PC-3 (cell line): ENCODE measurements around the gene TWNK.

Source experiments
- CTCF ChIP-seq: fragments of 300-600 bp; sonication (generic); conservative IDR thresholded peaks from 2 replicates; pipeline ENCODE4 v1.5.1; 2017; ENCODE audit warnings: antibody characterized with exemption, low read depth, mild to moderate bottlenecking, low read length
- EZH2 ChIP-seq: fragments of 300-600 bp; sonication (generic); IDR thresholded peaks from one replicate; pipeline ENCODE4 v1.6.1; 2017; ENCODE audit warnings: antibody characterized with exemption, mild to moderate bottlenecking, low read length; ENCODE audit not compliant: unreplicated experiment
- EZH2phosphoT487 ChIP-seq: fragments of 300-600 bp; sonication (generic); IDR thresholded peaks from 2 replicates; pipeline ENCODE4 v1.6.1; 2018; ENCODE audit warnings: mild to moderate bottlenecking, antibody characterized with exemption, low read length, borderline replicate concordance

DNA sequence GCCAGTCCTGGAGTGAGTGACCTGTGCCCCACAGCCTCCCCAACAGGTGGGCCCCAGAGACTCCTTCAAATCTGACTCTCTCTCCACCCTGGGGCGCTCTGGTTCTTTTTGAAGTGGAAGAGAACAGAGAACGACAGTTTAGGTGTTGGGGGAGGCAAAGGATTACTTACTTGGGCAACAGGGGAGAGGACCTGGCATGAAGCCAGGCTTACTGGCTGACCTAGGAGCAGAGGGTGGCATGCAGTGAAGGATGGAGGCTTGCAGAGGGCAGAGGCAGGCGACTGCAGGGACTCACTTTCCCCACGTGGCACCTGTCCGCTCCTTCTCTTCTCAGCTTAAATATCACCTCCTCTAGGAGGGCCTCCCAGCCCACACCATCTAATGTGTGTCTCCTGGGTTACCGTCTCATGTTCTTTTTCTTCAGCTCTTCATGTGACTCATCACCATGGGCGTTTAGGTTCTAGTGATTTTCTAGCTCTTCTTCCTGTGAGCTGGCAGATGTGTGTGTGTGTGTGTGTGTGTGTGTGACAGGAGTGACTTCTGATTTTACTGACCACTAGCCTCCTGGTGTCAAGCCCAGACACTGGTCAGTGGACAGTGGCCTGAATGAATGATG lies 27.7 kb downstream of the TWNK start:
- no peak for TF ChIP-seq CTCF
- no peak for TF ChIP-seq EZH2
- no peak for TF ChIP-seq EZH2phosphoT487
